HepG2 (cell line): ENCODE measurements around the gene PSD. TPM values are rescaled to one million over a fixed set of nuclear protein-coding genes. Genes with fewer than 3 reads are reported as not detected.

Experiments used
- AFF4 ChIP-seq: sonication (generic); formaldehyde crosslinking; IDR thresholded peaks from 2 replicates; pipeline ENCODE4 v1.4.0; 2020; ENCODE audit warnings: missing genetic modification reagents
- IKZF5 ChIP-seq: IDR thresholded peaks from 2 replicates; pipeline ENCODE4 v1.6.1; 2018; ENCODE audit warnings: missing genetic modification reagents, mild to moderate bottlenecking, missing compliant biosample characterization
- NFAT5 ChIP-seq: sonication (generic); formaldehyde crosslinking; IDR thresholded peaks from 2 replicates; pipeline ENCODE4 v1.4.0; 2020; ENCODE audit warnings: missing genetic modification reagents
- RNF219 ChIP-seq: sonication (generic); formaldehyde crosslinking; IDR thresholded peaks from 2 replicates; pipeline ENCODE4 v1.5.0; 2020; ENCODE audit warnings: mild to moderate bottlenecking, missing genetic modification reagents
- SNAI1 ChIP-seq: sonication (generic); formaldehyde crosslinking; IDR thresholded peaks from 2 replicates; pipeline ENCODE4 v1.5.0; 2020; ENCODE audit warnings: mild to moderate bottlenecking, missing genetic modification reagents, borderline replicate concordance
- SRY ChIP-seq: sonication (generic); formaldehyde crosslinking; IDR thresholded peaks from 2 replicates; pipeline ENCODE4 v1.8.0; 2022; ENCODE audit warnings: mild to moderate bottlenecking, missing genetic modification reagents
- SSRP1 ChIP-seq: IDR thresholded peaks from 2 replicates; pipeline ENCODE4 v1.6.1; 2016; ENCODE audit warnings: control low read depth
- TBL1XR1 ChIP-seq: fragments of 150-350 bp; IDR thresholded peaks from 2 replicates; pipeline ENCODE4 v1.6.1; 2014; ENCODE audit warnings: borderline replicate concordance, low read length; ENCODE audit not compliant: partially characterized antibody
- ZMAT5 ChIP-seq: sonication (generic); formaldehyde crosslinking; IDR thresholded peaks from 2 replicates; pipeline ENCODE4 v1.5.0; 2020; ENCODE audit warnings: mild to moderate bottlenecking, low read depth, missing genetic modification reagents, borderline replicate concordance
- ZNF280B ChIP-seq: sonication (generic); formaldehyde crosslinking; IDR thresholded peaks from 2 replicates; pipeline ENCODE4 v1.5.0; 2020; ENCODE audit warnings: missing genetic modification reagents, mild to moderate bottlenecking, borderline replicate concordance
- ZNF550 ChIP-seq: sonication (generic); formaldehyde crosslinking; IDR thresholded peaks from 2 replicates; pipeline ENCODE4 v1.4.0; 2020; ENCODE audit warnings: mild to moderate bottlenecking, missing genetic modification reagents, borderline replicate concordance
- ZNF567 ChIP-seq: sonication (generic); formaldehyde crosslinking; IDR thresholded peaks from 2 replicates; pipeline ENCODE4 v1.8.1; 2023; ENCODE audit warnings: mild to moderate bottlenecking, missing genetic modification reagents, borderline replicate concordance
- polyA plus RNA-seq, 8 experiments: library from polyadenylated mRNA; depleted of rRNA in 3 of 8; stranded (reverse) in 7 of 8; unstranded in 1 of 8; fragments of >200 nt; fragmentation: Illumina TruSeq in 4 of 8; extraction: Trizol in 4 of 8; gene quantifications; 2 replicates each; pipeline versions ENCODE4 v1.2.1 to v1.2.3, GENCODE V29; 2011 to 2016; ENCODE audit warnings: low read depth in 4 of 8, missing spikeins in 1 of 8, mixed read lengths in 1 of 8; ENCODE audit not compliant: insufficient read depth in 1 of 8
- total RNA-seq, 5 experiments: library from RNA; depleted of rRNA; stranded (reverse); fragments of >200 nt; fragmentation: Illumina TruSeq; extraction: Trizol; gene quantifications; 2 replicates each; pipeline ENCODE4 v1.2.3, GENCODE V29; 2016; ENCODE audit warnings: low read depth in 1 of 5

The PSD gene
- total and polyA plus RNA-seq, 2 of the 13 experiments (the other 11 are each of a cell fraction or from before 2014, with no cell fraction given): 0.35 to 0.58 TPM

- TF ChIP-seq IKZF5 (CRISPR knock-in tag) (peak; percentile 76; the same call in 1 of the 2 replicates), TBL1XR1 (no peak), ZNF567 (CRISPR knock-in tag) (no peak), ZMAT5 (CRISPR knock-in tag) (no peak), ZNF550 (CRISPR knock-in tag) (no peak), SSRP1 (CRISPR knock-in tag) (no peak), NFAT5 (CRISPR knock-in tag) (no peak; the same call in 1 of the 2 replicates), AFF4 (CRISPR knock-in tag) (no peak), RNF219 (CRISPR knock-in tag) (no peak), SRY (CRISPR knock-in tag) (0 out of 2 replicates have a peak, but pooled peaks have one; percentile 24), ZNF280B (peak; percentile 31; the same call in 1 of the 2 replicates), SNAI1 (CRISPR knock-in tag) (no peak)
Measured at GRCh38 chr10:102399217-102400021, 19.2 kb downstream of the PSD start (continued).
